HG03571 (cell line): ENCODE data around the gene ELAVL1.

ENCODE experiments used
- ATAC-seq: cut with Tn5 transposase; IDR thresholded peaks from one replicate; pipeline ENCODE4 v1.9.1; 2021; ENCODE audit not compliant: unreplicated experiment

ELAVL1 gene

DNA sequence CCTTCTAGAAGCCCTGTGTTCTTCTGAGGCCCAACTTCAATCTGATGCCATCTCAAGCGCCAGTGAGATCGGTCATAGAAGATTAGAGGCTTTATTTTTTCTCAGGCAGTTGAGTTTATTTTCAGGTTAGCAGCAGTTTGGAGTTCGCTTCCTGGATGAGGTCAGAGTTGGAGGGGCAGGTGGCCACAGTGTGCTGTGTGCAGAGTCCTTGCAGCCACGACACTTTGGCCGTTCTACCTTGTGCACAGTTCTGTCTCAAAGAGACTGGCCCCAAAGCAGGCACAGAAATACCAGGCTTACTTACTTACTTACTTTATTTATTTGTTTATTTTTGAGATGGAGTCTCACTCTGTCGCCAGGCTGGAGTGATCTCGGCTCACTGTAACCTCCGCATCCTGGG lies 15.9 kb upstream of the ELAVL1 start:
- no peak for ATAC-seq

DNA sequence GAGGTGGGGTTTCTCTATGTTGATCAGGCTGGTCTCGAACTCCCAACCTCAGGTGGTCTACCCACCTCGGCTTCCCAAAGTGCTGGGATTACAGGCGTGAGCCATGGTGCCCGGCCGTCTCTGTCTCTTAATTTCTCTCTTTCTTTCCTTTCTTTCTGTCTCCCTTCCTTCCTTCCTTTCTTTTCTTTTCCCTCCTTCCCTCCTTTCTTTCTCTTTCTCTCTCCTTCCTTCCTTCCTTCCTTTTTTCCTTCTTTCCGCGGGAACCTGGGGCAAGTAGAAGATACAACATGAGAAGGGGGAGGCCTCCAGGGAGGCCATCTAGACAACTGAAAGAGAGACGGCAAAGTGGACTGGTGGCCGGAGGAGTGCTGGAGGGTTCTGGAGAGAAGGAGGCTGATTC lies 15.2 kb upstream of the ELAVL1 start:
- ATAC-seq, result no peak

DNA sequence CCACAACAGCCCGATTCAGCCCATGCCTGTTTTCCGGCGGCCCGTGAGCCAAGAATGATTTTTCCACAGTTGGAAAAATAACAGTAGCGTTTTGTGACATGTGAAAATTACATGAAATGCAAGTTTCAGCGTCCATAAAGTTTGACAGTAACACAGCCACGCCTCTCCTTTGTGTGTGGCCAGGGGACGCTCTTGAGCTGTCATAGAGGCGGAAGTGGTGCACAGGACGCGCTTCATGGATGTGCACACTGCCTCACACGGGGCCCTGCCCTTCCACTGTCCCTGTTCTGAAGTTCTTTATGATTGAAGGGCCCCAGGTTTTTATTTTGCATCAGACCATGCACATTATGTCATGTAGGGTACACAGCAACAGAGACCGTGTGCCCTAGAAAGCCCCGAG lies 12.4 kb upstream of the ELAVL1 start:
- ATAC-seq, result no peak

DNA sequence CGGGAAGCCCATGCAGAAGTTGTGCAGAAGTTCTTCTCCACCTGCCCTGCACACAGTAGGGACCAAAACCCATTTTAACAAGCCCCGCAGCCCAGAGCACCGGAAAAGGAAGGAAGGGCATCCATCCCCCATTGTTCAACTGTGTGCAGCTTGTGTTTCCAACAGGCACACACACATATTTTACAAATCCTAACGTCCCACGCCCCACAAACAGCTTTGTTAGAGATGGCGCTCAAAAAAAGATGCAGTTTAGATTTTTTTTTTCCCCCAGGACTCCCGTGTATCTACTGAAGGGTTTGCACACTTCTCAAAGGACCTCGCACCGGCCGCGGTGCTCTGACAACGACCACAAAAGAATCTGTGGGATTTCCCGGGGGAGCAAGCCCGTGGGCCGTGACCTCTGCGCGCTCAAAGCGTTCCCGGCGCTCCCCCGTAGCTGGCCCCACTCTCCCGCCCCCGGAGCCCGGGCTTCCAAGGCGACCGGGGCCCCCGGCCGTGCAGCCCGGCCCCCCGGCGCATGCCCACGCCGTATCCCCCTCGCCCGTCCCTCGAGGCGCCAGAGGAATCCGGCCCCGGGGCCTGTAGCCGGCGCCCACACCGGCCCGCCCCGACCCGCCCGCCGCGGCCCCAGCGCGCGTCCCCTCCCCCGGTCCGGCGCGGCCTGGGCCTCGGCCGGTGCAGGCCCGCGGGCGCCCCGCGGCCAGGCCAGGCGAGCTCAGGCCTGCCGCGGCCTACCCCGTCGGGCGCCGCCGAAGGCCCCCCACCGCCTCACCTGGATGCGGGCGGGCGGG lies 523 bp downstream of the ELAVL1 start:
- peak; percentile 31 for ATAC-seq

DNA sequence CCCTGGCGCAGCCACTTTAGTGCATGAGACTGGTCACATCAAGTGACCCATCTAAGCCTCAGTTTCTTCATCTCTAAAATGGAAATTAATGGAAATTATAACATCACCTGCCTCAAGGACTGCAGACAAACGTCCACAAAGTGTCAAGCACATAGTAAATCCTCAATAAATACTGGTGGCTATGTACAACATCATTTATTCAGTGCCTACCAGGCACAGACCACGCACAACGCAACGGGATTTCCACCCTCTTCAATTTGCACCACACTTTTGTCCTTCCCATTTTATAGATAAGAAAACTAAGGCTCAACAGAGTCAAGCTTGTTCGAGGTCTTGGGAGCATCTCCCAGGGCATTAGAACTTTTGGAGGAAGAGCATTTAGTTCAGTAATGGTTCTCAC lies 1.4 kb downstream of the ELAVL1 start:
- ATAC-seq, result no peak

DNA sequence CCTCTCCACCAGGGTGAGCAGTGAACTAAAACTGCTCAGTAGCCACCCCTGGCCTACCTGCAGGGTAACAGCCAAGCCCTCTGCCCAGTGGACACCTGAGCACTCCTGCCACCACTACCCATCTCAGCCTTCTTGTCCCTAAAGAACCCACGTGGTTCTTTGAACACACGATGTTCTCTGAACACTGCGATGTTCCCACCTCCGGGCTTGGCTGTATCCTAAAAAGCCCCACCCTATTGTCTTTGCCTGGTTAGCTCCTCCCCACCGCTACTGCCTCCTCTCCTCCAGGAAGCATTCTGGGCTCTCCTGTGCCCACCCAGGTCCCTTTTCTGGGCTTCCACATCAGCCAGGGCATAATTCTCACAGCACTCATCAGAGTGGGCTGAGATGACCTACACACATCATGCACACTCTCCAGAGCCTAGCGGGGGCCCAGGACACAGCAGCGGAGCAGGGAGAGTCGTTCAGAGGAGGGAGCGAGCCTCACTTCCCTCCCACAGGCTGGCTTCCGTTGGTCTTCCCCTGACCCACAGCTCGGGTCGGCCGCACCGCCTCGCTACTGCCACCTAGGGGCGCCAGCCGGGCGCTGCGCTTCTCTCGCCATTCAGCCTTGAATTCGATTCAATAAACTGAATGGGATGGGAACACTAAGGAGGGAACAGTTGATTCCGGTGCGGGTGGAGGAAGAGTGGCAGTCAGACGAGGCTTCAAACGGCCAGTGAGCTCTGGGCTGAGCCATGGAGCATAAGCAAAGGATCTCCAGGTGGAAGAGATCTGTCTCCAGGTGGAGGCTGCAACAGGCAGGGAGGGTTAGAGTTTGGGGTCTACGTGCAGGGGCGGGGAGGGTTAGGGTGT lies 3.2 kb downstream of the ELAVL1 start:
- ATAC-seq, result no peak

DNA sequence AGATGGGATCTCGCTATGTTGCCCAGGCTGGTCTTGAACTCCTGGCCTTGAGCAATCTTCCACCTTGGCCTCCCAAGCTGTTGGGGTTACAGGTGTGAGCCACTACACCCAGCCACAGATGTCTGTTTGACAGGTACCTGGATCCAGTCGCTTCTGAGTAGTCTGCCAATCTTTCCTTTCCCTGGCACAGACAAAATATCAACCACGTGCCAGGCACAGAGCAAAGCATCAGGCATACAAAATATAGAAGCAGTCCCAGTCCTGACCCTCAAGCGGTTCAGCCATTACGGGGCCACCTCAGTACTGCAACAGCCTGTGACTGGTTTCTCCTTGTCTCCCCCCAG lies 3.8 kb downstream of the ELAVL1 start:
- ATAC-seq, result no peak

DNA sequence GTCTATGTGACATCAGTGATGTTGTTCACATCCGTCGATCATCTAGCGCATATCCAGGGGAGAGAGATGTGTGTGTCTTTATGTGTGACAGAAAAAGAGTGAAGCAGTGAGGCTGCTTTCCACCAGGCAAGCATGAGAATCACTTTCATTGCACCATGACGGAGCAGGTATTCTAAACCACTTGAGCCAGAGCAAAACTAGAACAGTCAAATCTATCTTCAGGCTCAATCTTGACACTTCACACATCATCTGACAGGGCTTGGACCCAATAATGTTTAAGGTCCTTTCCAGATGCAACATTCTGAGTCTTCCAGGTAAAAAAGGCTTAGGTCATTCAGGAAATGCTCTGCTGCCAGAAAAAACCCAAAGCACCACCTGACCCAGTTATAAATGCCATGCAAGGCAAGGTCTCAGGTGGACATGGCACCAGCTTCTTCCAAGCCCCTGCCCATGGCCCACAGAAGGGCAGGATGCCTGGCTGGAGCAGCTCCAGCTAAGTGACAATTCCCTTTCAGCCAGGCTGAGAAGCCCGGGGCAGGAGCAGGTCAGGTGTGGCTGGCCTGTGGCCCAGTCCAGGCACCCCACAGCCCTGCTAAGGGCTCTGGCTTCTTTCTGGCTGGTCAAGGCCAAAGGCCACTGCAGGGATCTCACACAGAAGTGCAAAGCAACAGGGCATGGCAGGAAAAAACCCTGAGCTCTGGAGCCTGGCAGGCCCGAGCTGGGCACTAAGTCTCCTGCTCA lies 5.0 kb downstream of the ELAVL1 start:
- ATAC-seq, result no peak

DNA sequence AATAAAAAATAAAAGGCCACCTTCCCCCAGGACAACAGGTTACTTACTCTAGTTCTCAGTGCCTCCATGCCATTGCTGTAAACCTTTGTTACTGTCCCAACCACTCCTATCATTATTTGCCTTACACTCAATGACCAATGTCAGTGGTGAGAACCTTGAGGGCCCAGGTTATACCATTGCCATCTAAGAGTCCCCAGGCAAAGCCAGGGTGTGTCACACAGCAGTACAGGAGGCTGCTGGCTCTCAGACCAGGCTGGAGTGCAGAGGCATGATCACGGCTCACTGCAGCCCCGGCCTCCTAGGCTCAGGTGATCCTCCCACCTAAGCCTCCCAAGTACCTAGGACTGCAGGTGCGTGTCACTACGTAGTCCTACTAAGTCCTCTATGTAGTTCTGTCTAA lies 6.1 kb downstream of the ELAVL1 start:
- ATAC-seq, result no peak

DNA sequence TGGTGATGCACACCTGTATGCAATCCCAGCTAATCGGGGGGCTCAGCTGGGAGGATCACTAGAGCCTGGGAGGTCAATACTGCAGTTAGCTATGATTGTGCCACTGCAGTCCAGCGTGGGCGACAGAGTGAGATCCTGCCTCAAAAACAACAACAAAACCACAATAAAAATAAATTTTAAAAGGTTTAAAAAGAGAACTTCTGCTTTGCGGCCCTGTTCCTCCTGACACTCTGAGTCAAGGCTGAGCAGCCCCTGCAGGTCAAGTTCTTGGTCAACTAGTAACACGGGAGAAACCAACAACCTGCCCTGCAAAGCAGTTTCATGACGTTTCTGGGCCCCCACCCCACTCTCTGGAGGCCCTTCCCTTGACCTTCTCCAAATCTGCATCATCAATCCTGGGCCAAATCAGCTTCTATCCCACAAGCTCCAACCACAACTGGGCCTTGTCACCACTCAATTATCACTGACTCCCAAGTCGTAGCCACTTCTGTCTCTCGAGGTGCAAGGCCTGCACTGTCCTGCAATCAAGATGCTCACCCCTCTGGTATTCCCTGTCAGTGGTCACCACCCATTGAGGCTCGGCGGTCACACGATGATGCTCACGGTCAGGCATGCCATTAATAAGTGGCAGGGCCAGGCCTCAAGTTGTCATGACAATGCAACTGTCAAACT lies 7.5 kb downstream of the ELAVL1 start:
- ATAC-seq, result no peak

DNA sequence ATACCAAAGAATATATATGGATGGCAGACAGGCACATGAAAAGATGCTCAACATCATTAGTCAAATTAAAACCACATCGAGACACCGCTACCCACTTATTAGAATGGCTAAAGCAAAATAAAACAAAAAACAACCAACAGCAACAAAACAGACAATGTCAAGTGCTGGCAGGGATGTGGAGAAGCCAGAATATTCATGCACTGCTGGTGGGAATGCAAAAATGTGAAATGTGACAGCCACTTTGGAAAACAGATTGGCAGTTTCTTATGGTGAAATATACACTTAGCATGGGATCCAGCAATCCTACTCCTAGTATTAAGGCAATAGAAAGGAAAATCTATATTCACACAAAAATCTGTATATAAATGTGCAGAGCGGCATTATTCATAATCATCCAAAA lies 8.6 kb downstream of the ELAVL1 start:
- ATAC-seq, result no peak

DNA sequence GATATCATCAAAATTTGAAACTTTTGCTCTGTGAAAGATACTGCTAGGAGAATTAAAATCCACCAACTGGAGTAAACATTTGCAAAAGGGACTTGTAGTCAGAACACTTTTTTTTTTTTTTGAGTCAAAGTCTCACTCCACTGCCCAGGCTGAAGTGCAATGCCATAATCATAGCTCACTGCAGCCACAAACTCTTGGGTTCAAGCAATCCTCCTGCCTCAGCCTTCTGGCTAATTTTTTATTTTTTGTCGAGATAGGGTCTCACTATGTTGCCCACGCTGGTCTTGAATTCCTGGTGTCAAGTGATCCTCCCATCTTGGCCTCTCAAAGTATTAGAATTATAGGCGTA lies 9.7 kb downstream of the ELAVL1 start:
- ATAC-seq, result no peak

DNA sequence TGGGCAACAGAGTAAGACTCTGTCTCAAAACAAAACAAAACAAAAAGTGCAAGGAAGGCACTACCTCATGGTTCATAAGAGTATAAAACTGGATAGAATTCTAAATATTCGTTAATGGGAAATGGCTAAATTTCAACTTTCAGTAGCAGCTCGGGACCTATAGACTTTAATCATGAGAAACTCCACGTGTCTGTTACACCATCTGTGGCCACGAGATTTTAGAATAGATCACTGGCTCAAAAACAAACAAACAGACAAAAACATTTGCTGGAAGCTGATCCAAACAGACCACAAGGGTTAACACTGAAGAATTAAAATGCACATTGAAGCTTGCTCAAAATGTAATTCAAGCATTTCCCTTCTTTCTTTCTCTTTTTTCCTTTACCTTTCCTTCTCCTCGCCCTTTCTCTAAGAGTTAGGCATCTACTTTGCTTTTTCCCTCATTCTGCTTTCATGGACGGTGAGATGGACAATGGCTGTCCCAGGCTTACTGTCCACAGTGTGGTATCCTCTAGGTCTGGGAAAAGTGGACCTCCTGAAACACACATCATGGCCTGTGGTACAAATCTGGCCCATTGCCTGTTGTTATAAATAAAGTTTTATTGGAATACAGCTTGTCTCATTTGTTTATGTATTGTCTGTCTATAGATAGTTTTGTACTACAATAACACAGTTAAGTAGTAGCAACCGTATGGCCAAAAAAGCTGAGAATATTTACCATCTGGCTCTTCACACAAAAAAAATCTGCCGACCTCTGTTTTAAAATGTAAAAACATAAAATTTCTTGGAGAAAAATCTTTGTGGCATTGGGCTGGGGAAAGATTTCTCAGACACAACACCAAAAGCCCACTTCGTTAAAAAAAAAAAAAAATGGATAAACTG lies 10.3 kb downstream of the ELAVL1 start:
- no peak for ATAC-seq

DNA sequence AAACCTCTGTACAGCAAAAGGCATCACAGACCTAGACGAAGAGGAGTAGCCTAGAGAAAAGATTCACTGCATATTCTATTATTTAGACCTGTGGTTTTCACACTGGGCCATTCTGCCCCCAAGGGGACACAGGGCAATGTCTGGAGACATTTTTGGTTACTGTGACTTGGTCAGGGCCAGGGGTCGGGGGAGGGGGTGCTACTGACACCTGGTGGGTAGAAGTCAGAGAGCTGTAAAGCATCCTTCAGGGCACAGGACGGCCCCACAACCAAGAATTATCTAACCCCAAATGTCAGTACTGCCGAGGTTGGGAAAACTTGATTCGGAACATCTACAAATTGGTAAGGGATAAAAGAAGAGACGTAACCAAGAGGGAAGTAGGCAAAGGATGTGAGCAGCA lies 11.3 kb downstream of the ELAVL1 start:
- no peak for ATAC-seq

DNA sequence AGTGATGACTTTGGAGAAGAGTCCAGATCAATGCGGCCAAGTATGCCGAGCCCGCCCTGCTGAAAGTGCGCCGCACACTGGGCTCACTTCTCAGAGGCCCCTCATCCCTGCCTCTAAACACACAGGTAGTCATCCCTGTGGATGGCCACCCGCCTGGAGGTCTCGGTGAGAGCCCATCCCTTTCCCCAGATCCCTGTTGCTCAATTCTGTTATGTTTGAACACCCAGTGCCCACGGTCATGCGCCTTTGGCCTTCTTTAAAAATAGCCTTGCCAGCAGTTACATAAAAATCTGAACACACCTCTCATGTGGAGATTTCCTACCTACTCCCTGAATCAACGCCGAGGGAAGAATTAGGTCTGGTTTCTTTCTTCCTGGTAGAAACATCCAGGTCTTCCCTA lies 11.9 kb downstream of the ELAVL1 start:
- no peak for ATAC-seq

DNA sequence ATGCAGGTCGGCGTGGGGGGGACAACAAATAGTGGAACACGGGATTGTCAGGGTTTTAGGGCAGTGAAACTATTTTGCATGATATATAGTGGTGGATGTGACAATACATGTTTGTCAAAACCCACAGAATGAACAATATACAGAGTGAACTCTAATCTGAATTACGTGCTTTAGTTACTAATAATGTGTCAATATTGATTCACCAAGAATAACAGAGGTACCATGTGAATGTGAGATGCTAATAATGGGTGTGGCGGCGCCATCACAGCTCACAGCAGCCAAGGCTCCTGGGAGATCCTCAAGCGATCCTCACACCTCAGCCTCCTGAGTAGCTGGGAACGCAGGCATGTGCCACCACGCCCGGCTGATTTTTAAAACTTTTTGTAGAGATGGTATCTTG lies 12.9 kb downstream of the ELAVL1 start:
- no peak for ATAC-seq

DNA sequence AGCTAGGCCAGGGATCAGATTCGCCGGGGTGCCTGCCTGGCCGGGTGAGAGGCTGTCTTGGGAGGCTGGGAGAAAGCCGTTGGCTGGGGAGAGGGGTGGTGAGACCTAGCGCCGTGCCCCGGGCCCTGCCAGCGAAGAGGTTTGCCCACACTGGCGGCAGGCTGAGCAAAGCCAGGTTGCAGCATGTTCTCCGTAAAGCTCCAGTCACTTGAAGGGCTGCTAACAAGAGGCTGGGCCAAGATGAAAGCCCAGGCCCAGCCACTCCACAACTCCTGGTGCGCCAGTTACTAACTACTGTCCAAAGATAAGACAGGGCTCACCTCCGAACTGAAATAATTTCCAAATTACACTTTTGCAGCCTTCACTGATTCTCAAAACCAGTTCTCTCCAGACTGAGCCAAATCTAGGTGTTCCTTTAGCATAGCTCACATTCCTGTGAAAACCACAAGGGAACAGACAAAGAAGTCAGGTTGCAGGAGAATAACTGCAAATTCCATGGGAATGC lies 16.3 kb downstream of the ELAVL1 start:
- ATAC-seq, result no peak

DNA sequence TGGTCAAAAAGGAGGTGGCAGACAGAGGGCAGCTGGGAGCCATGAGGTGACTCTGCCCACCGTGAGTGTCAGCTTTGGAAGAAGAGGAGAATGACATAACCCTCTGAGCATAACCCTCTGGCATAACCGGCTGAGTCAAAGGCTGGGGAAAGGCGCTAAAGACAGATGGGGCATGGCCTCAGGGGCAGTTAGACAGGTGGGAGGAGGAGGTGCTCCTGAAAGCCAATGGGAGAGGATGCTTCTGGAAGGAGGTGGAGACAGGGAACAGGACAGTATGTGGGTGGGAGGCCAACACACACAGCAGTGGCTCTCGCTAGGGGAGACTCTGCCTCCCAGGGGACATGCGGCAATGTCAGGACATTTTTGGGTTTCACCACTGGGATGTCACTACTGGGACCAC lies 17.1 kb downstream of the ELAVL1 start:
- no peak for ATAC-seq

DNA sequence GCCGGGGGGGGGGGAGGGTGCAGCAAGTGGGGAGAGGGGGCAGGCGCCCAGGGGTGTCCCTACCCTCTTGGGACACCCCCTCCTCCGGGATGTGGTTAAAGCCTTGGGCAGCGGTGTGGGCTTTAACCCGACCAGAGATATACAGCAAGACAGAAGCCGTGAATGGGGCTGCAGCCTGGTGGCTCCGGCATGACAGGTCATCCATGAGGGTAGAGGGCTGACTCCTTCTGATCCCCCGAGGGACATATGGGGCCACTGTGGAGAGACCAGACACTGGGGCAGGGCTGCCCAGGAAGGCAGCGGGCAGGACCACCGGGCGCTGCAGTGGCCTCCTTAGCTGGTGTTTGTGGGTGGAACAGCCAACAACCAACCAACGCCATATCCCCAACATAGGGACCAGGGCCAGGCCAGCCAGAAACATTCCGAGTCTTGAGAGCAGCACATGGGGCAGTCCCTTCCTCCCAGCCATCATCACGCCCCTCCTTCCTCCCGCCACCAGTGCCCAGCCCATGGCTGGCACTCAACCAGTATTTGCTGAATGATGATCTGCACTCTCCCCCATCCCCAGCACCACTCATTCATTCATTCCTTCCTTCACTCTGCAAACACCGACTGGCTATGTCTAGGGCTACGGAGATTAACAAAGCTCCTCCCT lies 18.2 kb downstream of the ELAVL1 start:
- ATAC-seq, result no peak
